HG03196 (cell line): ENCODE measurements around the gene PRKRA.
"Not testable (repeated sequence)": the region's sequence is repeated elsewhere in the genome, so short reads cannot be mapped to it uniquely, and the experiment has no call there.

Experiments used
- ATAC-seq: cut with Tn5 transposase; IDR thresholded peaks from one replicate; pipeline ENCODE4 v1.9.1; 2021; ENCODE audit not compliant: unreplicated experiment

The PRKRA gene

GRCh38 chr2:178450774-178451525 is at the start of gene PRKRA, which contains the start of gene PJVK:
Gene PRKRA (minus strand): TSS chr2:178451175. CDS start chr2:178451030, 145 bp downstream.
Gene PJVK (plus strand): TSS chr2:178451378. CDS start chr2:178453410, 2,032 bp downstream.
- peak; percentile 85 for ATAC-seq

- no peak for ATAC-seq
Observed at GRCh38 chr2:178499640-178500039, 48.7 kb upstream of the PRKRA start.

GRCh38 chr2:178498137-178498536 is 47.2 kb upstream of the PRKRA start:
- ATAC-seq, result no peak

GRCh38 chr2:178496049-178496448 is 45.1 kb upstream of the PRKRA start:
- no peak for ATAC-seq

GRCh38 chr2:178491612-178492011 is 40.6 kb upstream of the PRKRA start:
- ATAC-seq, result no peak

GRCh38 chr2:178485356-178485755 is 34.4 kb upstream of the PRKRA start:
- ATAC-seq, result no peak

GRCh38 chr2:178484245-178485041 is 33.5 kb upstream of the PRKRA start:
- no peak for ATAC-seq

- peak; percentile 27 for ATAC-seq
Observed at GRCh38 chr2:178482437-178482836, 31.5 kb upstream of the PRKRA start.

- ATAC-seq, result peak; percentile 71
Observed at GRCh38 chr2:178480227-178481181, 29.5 kb upstream of the PRKRA start, which contains the start of gene PLEKHA3. Gene PLEKHA3 (plus strand): TSS chr2:178480457. CDS start chr2:178480870, 413 bp downstream.

GRCh38 chr2:178479758-178480226 is 28.8 kb upstream of the PRKRA start:
- ATAC-seq, result no peak

GRCh38 chr2:178479275-178479616 is 28.3 kb upstream of the PRKRA start:
- no peak for ATAC-seq

- peak; percentile 46 for ATAC-seq
Observed at GRCh38 chr2:178478439-178479274, 27.7 kb upstream of the PRKRA start, which contains the start of gene FKBP7. Gene FKBP7 (minus strand): TSS chr2:178478600. CDS start chr2:178478499, 101 bp downstream.

GRCh38 chr2:178478130-178478438 is 27.1 kb upstream of the PRKRA start:
- no peak for ATAC-seq

GRCh38 chr2:178477443-178478129 is 26.6 kb upstream of the PRKRA start:
- no peak for ATAC-seq

GRCh38 chr2:178476477-178476876 is 25.5 kb upstream of the PRKRA start:
- no peak for ATAC-seq

GRCh38 chr2:178474560-178474959 is 23.6 kb upstream of the PRKRA start:
- no peak for ATAC-seq

- no peak for ATAC-seq
Observed at GRCh38 chr2:178473931-178474330, 23.0 kb upstream of the PRKRA start.

GRCh38 chr2:178473373-178473772 is 22.4 kb upstream of the PRKRA start:
- no peak for ATAC-seq

GRCh38 chr2:178471313-178471712 is 20.3 kb upstream of the PRKRA start:
- not testable (repeated sequence) for ATAC-seq
